Dendritic cell treated with granulocyte-macrophage colony-stimulating factor and Interleukin-4, amounts not matched to agents 40 ng/mL and 50 ng/mL, for 4 days (primary cell): ENCODE measurements around the gene CCRL2.
"Not testable (repeated sequence)": the region's sequence is repeated elsewhere in the genome, so short reads cannot be mapped to it uniquely, and the experiment has no call there.

Source experiments
- H3K27ac Mint-ChIP-seq: one replicate; pipeline ENCODE4 v1.8.0; 2022; ENCODE audit warnings: mild to moderate bottlenecking, mixed read lengths
- H3K27me3 Mint-ChIP-seq: one replicate; pipeline ENCODE4 v1.8.0; 2022; ENCODE audit warnings: mild to moderate bottlenecking, mixed read lengths
- H3K36me3 Mint-ChIP-seq: one replicate; pipeline ENCODE4 v1.8.0; 2022; ENCODE audit warnings: low read depth, mixed read lengths
- H3K4me1 Mint-ChIP-seq: one replicate; pipeline ENCODE4 v1.8.0; 2022; ENCODE audit warnings: low read depth, mixed read lengths
- H3K4me3 Mint-ChIP-seq: one replicate; pipeline ENCODE4 v1.8.0; 2022; ENCODE audit warnings: mild to moderate bottlenecking, moderate library complexity, mixed read lengths
- H3K9me3 Mint-ChIP-seq: one replicate; pipeline ENCODE4 v1.8.0; 2022; ENCODE audit warnings: mixed read lengths
- intact Hi-C: fragments of 100-400 bp; cut with micrococcal nuclease; formaldehyde crosslinking; loops from one replicate; pipeline ENCODE4 v1.15.0; 2022

CCRL2 gene

GRCh38 chr3:46371519-46372340 is 35.3 kb upstream of the CCRL2 start:
- H3K36me3 Mint-ChIP-seq = peaks cover 48% of the 10 kb centered on the region
- peaks cover 71% of the 10 kb centered on the region for H3K4me1 Mint-ChIP-seq
- H3K9me3 Mint-ChIP-seq = no peaks in the 10 kb centered on the region
- H3K4me3 Mint-ChIP-seq = peak overlapping the region; percentile 77
- H3K27me3 Mint-ChIP-seq = no peaks in the 10 kb centered on the region
- intact Hi-C loops = loop anchor here (2.0 kb wide), 1 partner anchor 283 kb away; no protein-coding TSS in a partner anchor
- peak overlapping the region; percentile 85 for H3K27ac Mint-ChIP-seq

- H3K4me1 Mint-ChIP-seq = peaks cover 77% of the 10 kb centered on the region
- intact Hi-C loops = no loop called here
- no peaks in the 10 kb centered on the region for H3K9me3 Mint-ChIP-seq
- H3K4me3 Mint-ChIP-seq = peak overlapping the region; percentile 77
- peaks cover 55% of the 10 kb centered on the region for H3K36me3 Mint-ChIP-seq
- no peaks in the 10 kb centered on the region for H3K27me3 Mint-ChIP-seq
- peak overlapping the region; percentile 69 for H3K27ac Mint-ChIP-seq
Observed at GRCh38 chr3:46372492-46373359, 34.3 kb upstream of the CCRL2 start.

GRCh38 chr3:46374755-46375154 is 32.3 kb upstream of the CCRL2 start:
- H3K4me1 Mint-ChIP-seq = peaks cover 69% of the 10 kb centered on the region

GRCh38 chr3:46375218-46375617 is 31.8 kb upstream of the CCRL2 start:
- H3K36me3 Mint-ChIP-seq = peaks cover 60% of the 10 kb centered on the region
- H3K27ac Mint-ChIP-seq = peak overlapping the region; percentile 51
- no peaks in the 10 kb centered on the region for H3K27me3 Mint-ChIP-seq
- H3K9me3 Mint-ChIP-seq = no peaks in the 10 kb centered on the region
- peaks cover 69% of the 10 kb centered on the region for H3K4me1 Mint-ChIP-seq
- peak overlapping the region; percentile 68 for H3K4me3 Mint-ChIP-seq
- intact Hi-C loops = loop anchor here (5.0 kb wide), 1 partner anchor 438 kb away; no protein-coding TSS in a partner anchor

More at GRCh38 chr3:46374755-46375154, 32.3 kb upstream of the CCRL2 start:
- intact Hi-C loops = loop anchor here (5.0 kb wide), 1 partner anchor 437 kb away; no protein-coding TSS in a partner anchor
- peak overlapping the region; percentile 37 for H3K27ac Mint-ChIP-seq
- peak overlapping the region; percentile 68 for H3K4me3 Mint-ChIP-seq
- H3K36me3 Mint-ChIP-seq = peaks cover 60% of the 10 kb centered on the region
- no peaks in the 10 kb centered on the region for H3K9me3 Mint-ChIP-seq
- H3K27me3 Mint-ChIP-seq = no peaks in the 10 kb centered on the region

GRCh38 chr3:46375814-46376213 is 31.2 kb upstream of the CCRL2 start:
- peaks cover 60% of the 10 kb centered on the region for H3K36me3 Mint-ChIP-seq
- peaks cover 75% of the 10 kb centered on the region for H3K4me1 Mint-ChIP-seq
- H3K27me3 Mint-ChIP-seq = no peaks in the 10 kb centered on the region
- peak overlapping the region; percentile 63 for H3K4me3 Mint-ChIP-seq
- intact Hi-C loops = loop anchor here (5.0 kb wide), 1 partner anchor 439 kb away; no protein-coding TSS in a partner anchor
- no peaks in the 10 kb centered on the region for H3K9me3 Mint-ChIP-seq
- peak overlapping the region; percentile 51 for H3K27ac Mint-ChIP-seq

- Mint-ChIP-seq H3K27me3 (no peaks in the 10 kb centered on the region), H3K36me3 (peaks cover 49% of the 10 kb centered on the region), H3K4me3 (no peak overlapping the region), H3K9me3 (no peaks in the 10 kb centered on the region), H3K4me1 (peaks cover 73% of the 10 kb centered on the region), H3K27ac (no peak overlapping the region)
- intact Hi-C loops = loop anchor here (5.0 kb wide), 1 partner anchor 441 kb away; no protein-coding TSS in a partner anchor
Observed at GRCh38 chr3:46378426-46378942, 28.6 kb upstream of the CCRL2 start.

- intact Hi-C loops = loop anchor here (10.0 kb wide), 1 partner anchor 64 kb away; no protein-coding TSS in a partner anchor
- Mint-ChIP-seq H3K9me3 (no peaks in the 10 kb centered on the region), H3K27ac (peak overlapping the region; percentile 64), H3K4me3 (peak overlapping the region; percentile 9), H3K27me3 (no peaks in the 10 kb centered on the region), H3K36me3 (peaks cover 27% of the 10 kb centered on the region), H3K4me1 (peaks cover 63% of the 10 kb centered on the region)
Observed at GRCh38 chr3:46380471-46381221, 26.4 kb upstream of the CCRL2 start.

GRCh38 chr3:46381625-46382024 is 25.4 kb upstream of the CCRL2 start:
- no peaks in the 10 kb centered on the region for H3K27me3 Mint-ChIP-seq
- no peak overlapping the region for H3K4me3 Mint-ChIP-seq
- intact Hi-C loops = loop anchor here (10.0 kb wide), 1 partner anchor 63 kb away; no protein-coding TSS in a partner anchor
- H3K4me1 Mint-ChIP-seq = peaks cover 65% of the 10 kb centered on the region
- H3K27ac Mint-ChIP-seq = no peak overlapping the region
- H3K36me3 Mint-ChIP-seq = peaks cover 20% of the 10 kb centered on the region
- no peaks in the 10 kb centered on the region for H3K9me3 Mint-ChIP-seq

- intact Hi-C loops = loop anchor here (10.0 kb wide), 1 partner anchor 61 kb away; no protein-coding TSS in a partner anchor
- Mint-ChIP-seq H3K4me1 (peaks cover 53% of the 10 kb centered on the region), H3K9me3 (no peaks in the 10 kb centered on the region), H3K4me3 (no peak overlapping the region), H3K27ac (peak overlapping the region; percentile 36), H3K36me3 (peaks cover 2% of the 10 kb centered on the region), H3K27me3 (no peaks in the 10 kb centered on the region)
Observed at GRCh38 chr3:46383211-46383950, 23.7 kb upstream of the CCRL2 start.

- Mint-ChIP-seq H3K36me3 (no peaks in the 10 kb centered on the region), H3K9me3 (no peaks in the 10 kb centered on the region), H3K4me3 (no peak overlapping the region), H3K27me3 (no peaks in the 10 kb centered on the region), H3K27ac (no peak overlapping the region), H3K4me1 (peaks cover 50% of the 10 kb centered on the region)
- intact Hi-C loops = loop anchor here (10.0 kb wide), 1 partner anchor 61 kb away; no protein-coding TSS in a partner anchor
Observed at GRCh38 chr3:46383951-46384330, 23.1 kb upstream of the CCRL2 start.

- Mint-ChIP-seq H3K36me3 (no peaks in the 10 kb centered on the region), H3K4me3 (no peak overlapping the region), H3K4me1 (peaks cover 35% of the 10 kb centered on the region), H3K27ac (peak overlapping the region; percentile 42), H3K9me3 (no peaks in the 10 kb centered on the region), H3K27me3 (no peaks in the 10 kb centered on the region)
- intact Hi-C loops = loop anchor here (10.0 kb wide), 1 partner anchor 59 kb away; no protein-coding TSS in a partner anchor
Observed at GRCh38 chr3:46386205-46386604, 20.9 kb upstream of the CCRL2 start.

GRCh38 chr3:46388847-46389246 is 18.2 kb upstream of the CCRL2 start:
- peaks cover 35% of the 10 kb centered on the region for H3K4me1 Mint-ChIP-seq
- H3K27ac Mint-ChIP-seq, H3K27me3 Mint-ChIP-seq, H3K36me3 Mint-ChIP-seq, H3K4me3 Mint-ChIP-seq, H3K9me3 Mint-ChIP-seq: not testable (repeated sequence)
- intact Hi-C loops = loop anchor here (10.0 kb wide), 1 partner anchor 56 kb away; no protein-coding TSS in a partner anchor
